HEK293 (cell line): ENCODE data around the gene MPHOSPH9.

ENCODE experiments used
- MEIS1 ChIP-seq: sonication (generic); formaldehyde crosslinking; IDR thresholded peaks from 2 replicates; pipeline ENCODE4 v1.8.1; 2022; ENCODE audit warnings: missing genetic modification reagents, mild to moderate bottlenecking, borderline replicate concordance
- SP2 ChIP-seq: fragments of 450-650 bp; formaldehyde crosslinking; IDR thresholded peaks from 2 replicates; pipeline ENCODE4 v1.5.1; 2016; ENCODE audit warnings: missing biosample characterization, missing genetic modification characterization
- ZBTB21 ChIP-seq: fragments of 450-650 bp; formaldehyde crosslinking; IDR thresholded peaks from 2 replicates; pipeline ENCODE4 v1.5.1; 2017; ENCODE audit warnings: missing biosample characterization, missing genetic modification characterization
- TF ChIP-seq, protein P1 (sequence below): fragments of 450-650 bp; IDR thresholded peaks from 2 replicates; pipeline ENCODE4 v1.5.1; 2018; ENCODE audit warnings: missing biosample characterization, missing genetic modification characterization
- TF ChIP-seq, protein P2 (sequence below): fragments of 450-650 bp; formaldehyde crosslinking; IDR thresholded peaks from 2 replicates; pipeline ENCODE4 v1.5.1; 2016; ENCODE audit warnings: missing biosample characterization, missing genetic modification characterization

DNA sequence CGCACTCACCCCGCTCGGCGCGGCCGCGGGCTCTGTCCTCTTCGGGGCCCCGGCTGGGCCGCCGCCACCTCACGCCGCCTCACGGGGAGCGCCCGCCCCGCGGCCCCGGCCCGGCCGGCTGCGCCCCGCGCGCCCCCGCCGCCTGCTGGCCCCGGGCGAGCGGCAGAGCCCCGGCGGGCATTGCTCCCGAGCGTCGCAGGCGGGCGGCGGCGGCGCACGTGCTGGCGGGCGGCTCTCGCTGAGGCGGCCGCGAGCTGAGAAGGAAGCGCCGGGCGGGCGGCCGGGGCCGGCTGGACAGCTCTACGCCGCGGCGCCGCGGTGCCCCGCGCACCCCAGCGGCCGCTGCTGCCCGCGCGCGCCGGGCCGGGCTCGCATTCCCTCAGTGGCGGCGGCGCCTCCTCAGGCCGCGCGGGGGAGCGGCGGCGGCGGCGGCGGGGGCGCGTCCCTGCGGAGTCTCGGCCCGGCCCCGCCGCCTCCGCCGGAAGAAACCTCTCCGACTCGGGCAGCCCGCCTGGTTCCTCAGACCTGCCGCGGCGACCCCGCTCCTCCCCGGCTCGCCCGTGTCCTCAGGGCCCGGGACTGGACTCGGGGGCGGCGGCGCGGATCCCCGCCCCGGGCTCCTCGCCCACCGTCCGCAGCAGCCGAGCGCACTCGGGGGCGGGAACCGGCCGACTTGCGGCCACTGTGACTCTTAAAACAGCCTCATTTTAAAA is 82.0 kb downstream of the MPHOSPH9 start, which contains the start of gene PITPNM2:
- no peak for TF ChIP-seq MEIS1 (CRISPR knock-in tag)
- TF ChIP-seq, protein P1, sequence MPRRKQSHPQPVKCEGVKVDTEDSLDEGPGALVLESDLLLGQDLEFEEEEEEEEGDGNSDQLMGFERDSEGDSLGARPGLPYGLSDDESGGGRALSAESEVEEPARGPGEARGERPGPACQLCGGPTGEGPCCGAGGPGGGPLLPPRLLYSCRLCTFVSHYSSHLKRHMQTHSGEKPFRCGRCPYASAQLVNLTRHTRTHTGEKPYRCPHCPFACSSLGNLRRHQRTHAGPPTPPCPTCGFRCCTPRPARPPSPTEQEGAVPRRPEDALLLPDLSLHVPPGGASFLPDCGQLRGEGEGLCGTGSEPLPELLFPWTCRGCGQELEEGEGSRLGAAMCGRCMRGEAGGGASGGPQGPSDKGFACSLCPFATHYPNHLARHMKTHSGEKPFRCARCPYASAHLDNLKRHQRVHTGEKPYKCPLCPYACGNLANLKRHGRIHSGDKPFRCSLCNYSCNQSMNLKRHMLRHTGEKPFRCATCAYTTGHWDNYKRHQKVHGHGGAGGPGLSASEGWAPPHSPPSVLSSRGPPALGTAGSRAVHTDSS (tag by site-specific recombination) = no peak
- TF ChIP-seq, protein P2, sequence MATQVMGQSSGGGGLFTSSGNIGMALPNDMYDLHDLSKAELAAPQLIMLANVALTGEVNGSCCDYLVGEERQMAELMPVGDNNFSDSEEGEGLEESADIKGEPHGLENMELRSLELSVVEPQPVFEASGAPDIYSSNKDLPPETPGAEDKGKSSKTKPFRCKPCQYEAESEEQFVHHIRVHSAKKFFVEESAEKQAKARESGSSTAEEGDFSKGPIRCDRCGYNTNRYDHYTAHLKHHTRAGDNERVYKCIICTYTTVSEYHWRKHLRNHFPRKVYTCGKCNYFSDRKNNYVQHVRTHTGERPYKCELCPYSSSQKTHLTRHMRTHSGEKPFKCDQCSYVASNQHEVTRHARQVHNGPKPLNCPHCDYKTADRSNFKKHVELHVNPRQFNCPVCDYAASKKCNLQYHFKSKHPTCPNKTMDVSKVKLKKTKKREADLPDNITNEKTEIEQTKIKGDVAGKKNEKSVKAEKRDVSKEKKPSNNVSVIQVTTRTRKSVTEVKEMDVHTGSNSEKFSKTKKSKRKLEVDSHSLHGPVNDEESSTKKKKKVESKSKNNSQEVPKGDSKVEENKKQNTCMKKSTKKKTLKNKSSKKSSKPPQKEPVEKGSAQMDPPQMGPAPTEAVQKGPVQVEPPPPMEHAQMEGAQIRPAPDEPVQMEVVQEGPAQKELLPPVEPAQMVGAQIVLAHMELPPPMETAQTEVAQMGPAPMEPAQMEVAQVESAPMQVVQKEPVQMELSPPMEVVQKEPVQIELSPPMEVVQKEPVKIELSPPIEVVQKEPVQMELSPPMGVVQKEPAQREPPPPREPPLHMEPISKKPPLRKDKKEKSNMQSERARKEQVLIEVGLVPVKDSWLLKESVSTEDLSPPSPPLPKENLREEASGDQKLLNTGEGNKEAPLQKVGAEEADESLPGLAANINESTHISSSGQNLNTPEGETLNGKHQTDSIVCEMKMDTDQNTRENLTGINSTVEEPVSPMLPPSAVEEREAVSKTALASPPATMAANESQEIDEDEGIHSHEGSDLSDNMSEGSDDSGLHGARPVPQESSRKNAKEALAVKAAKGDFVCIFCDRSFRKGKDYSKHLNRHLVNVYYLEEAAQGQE (tag by site-specific recombination) = no peak
- TF ChIP-seq SP2 (tag by site-specific recombination) = no peak
- no peak for TF ChIP-seq ZBTB21 (tag by site-specific recombination)
